ENCODE measurements around the gene TRIM47. TPM values are rescaled to one million over a fixed set of nuclear protein-coding genes. Genes with fewer than 3 reads are reported as not detected.

Gene TRIM47
- total RNA-seq, 1 experiment from 2014 or later: 86.7 TPM

- POLR2A ChIA-PET: interaction anchor here (0.9 to 4.2 kb wide), 3 partner anchors 13 to 46 kb away, joined by 3 to 32 read pairs (median 4); a partner anchor contains a TSS
Observed at GRCh38 chr17:75825748-75826370, 52.5 kb downstream of the TRIM47 start.

More at GRCh38 chr17:75825748-75826370, 52.5 kb downstream of the TRIM47 start:
- H3K9me3 ChIP-seq (ENCODE audit: control insufficient read depth in 1 of 2, insufficient read depth in 1 of 2, low read depth in 1 of 2, low read length in 2 of 2): no peaks in the 10 kb centered on the region
- no peak overlapping the region for H3K4me3 ChIP-seq (replicated peaks in 1 of 2; ENCODE audit: low read depth in 1 of 2, low read length in 2 of 2)
- no peaks in the 10 kb centered on the region for H4K20me1 ChIP-seq (ENCODE audit: insufficient read depth)
- intact Hi-C loops (cut with micrococcal nuclease): no loop called here
- no peak overlapping the region for H3K9ac ChIP-seq (ENCODE audit: low read length)
- TF ChIP-seq POLR2AphosphoS5 (IDR thresholded peaks at IDR 0.05; ENCODE audit: low read depth, low read length) (no peak), CTCF (IDR thresholded peaks at IDR 0.05 in 2 of 3, conservative IDR thresholded peaks at IDR 0.05 in 1 of 3; ENCODE audit: borderline replicate concordance in 1 of 3, insufficient read depth in 1 of 3, low read depth in 2 of 3, low read length in 2 of 3) (no peak), CEBPB (IDR thresholded peaks at IDR 0.05; ENCODE audit: low read depth) (no peak), POLR2A (IDR thresholded peaks at IDR 0.05; ENCODE audit: borderline replicate concordance, extremely low read depth, insufficient read depth, insufficient read length) (no peak), TCF7L2 (IDR thresholded peaks at IDR 0.05; ENCODE audit: borderline replicate concordance, extremely low read depth, insufficient read depth, insufficient read length) (no peak), SP1 (IDR thresholded peaks at IDR 0.05; ENCODE audit: low read depth) (no peak), ATF3 (IDR thresholded peaks at IDR 0.05) (no peak)
- ChIA-PET CTCF (interaction anchor here (1.0 to 1.9 kb wide), 3 partner anchors 20 to 146 kb away, joined by 3 to 15 read pairs (median 9); no protein-coding TSS in a partner anchor), RAD21 (ENCODE audit: low non-redundant PET in 1 of 2, low total read pairs in 2 of 2, uncharacterized antibody in 2 of 2, unreplicated experiment in 2 of 2) (no interaction called here)
- DNase-seq (ENCODE audit: low read depth, low spot score): no peak
- H3K27me3 ChIP-seq (ENCODE audit: insufficient read depth, low read length): no peaks in the 10 kb centered on the region
- no peaks in the 10 kb centered on the region for H3K79me2 ChIP-seq (ENCODE audit: insufficient read depth, low read length)
- ATAC-seq: no peak
- peaks cover 0 to 3% of the 10 kb centered on the region in 2 experiments; a peak in 1 of 4 replicates for H3K4me1 ChIP-seq (ENCODE audit: control insufficient read depth in 1 of 2, insufficient read depth in 2 of 2, low read length in 2 of 2)
- peaks cover 4 to 18% of the 10 kb centered on the region in 2 experiments; a peak in 3 of 4 replicates for H3K36me3 ChIP-seq (ENCODE audit: control insufficient read depth in 1 of 2, insufficient read depth in 2 of 2, low read length in 2 of 2)
- no peaks in the 10 kb centered on the region for H3K9me2 ChIP-seq (ENCODE audit: insufficient read depth)
- H3K27ac ChIP-seq (ENCODE audit: low read depth, low read length): no peak overlapping the region
- no TSS peak for BruUV-seq (replicated peaks)
- no peak overlapping the region for H3K4me2 ChIP-seq (ENCODE audit: low read length)
- H2AFZ ChIP-seq (ENCODE audit: low read depth, low read length, poor library complexity, severe bottlenecking): no peak overlapping the region

Measured in HCT116 (cell line).